GM12878 (cell line): Measurements from ENCODE around the gene CRIM1. TPM values are rescaled to one million over a fixed set of nuclear protein-coding genes. Genes with fewer than 3 reads are reported as not detected.

ENCODE experiments used
- ATAC-seq: fragments of 200-7000 bp; cut with Tn5 transposase; 3 replicates; pipeline ENCODE4 v1.9.1; 2020; ENCODE audit warnings: mild to moderate bottlenecking, moderate library complexity
- BruUV-seq: library from RNA; stranded (reverse); fragments of 400-500 nt; replicated peaks from 2 replicates; lab custom pipeline; 2021; lab: Mats Ljungman, UMichigan
- CTCF ChIA-PET: fragments of 300-600 bp; sonication (Branson Sonifier 250); formaldehyde crosslinking; extraction: SDS; loops from one replicate; lab custom pipeline; 2021; ENCODE audit warnings: inconsistent platforms; lab: Yijun Ruan, JAX
- POLR2A ChIA-PET: fragments of 350-600 bp; formaldehyde crosslinking; extraction: SDS; loops from one replicate; lab custom pipeline; 2021; ENCODE audit warnings: inconsistent platforms; lab: Charles Lee
- RAD21 ChIA-PET: fragments of 300-600 bp; sonication (Branson Sonifier 250); formaldehyde crosslinking; loops from one replicate; lab custom pipeline; 2023; ENCODE audit warnings: antibody characterized with exemption; ENCODE audit not compliant: unreplicated experiment; lab: Charles Lee
- SMC1A ChIA-PET: fragments of 300-600 bp; sonication (Branson Sonifier 250); formaldehyde crosslinking; loops from one replicate; lab custom pipeline; 2023; ENCODE audit not compliant: unreplicated experiment, uncharacterized antibody; lab: Charles Lee
- DNase-seq: peaks from one replicate; pipeline ENCODE4 v3.0.0-alpha.2; 2011; ENCODE audit warnings: low read depth, low spot score
- FAIRE-seq: peaks from 3 replicates; lab custom pipeline; 2011; peaks lifted over from hg19 to GRCh38; lab: Jason Lieb, UNC
- H2AFZ ChIP-seq: 2 replicates; pipeline ENCODE4 v1.6.0; 2011; ENCODE audit warnings: low read depth, low read length, control low read depth; ENCODE audit not compliant: control insufficient read depth
- H3K27ac ChIP-seq: 2 replicates; pipeline ENCODE4 v1.5.1; 2011; ENCODE audit warnings: control low read depth; ENCODE audit not compliant: control insufficient read depth, insufficient read depth
- H3K27me3 ChIP-seq, 2 experiments: replicated peaks in 1 of 2; 2 replicates each; pipeline versions ENCODE4 v1.6.0 to v1.6.1; 2011; ENCODE audit warnings: low read length in 1 of 2; ENCODE audit not compliant: control insufficient read depth in 2 of 2, insufficient read depth in 2 of 2
- H3K36me3 ChIP-seq, 2 experiments: 2 replicates each; pipeline ENCODE4 v1.5.1; 2011; ENCODE audit warnings: low read length in 1 of 2; ENCODE audit not compliant: control insufficient read depth in 2 of 2, insufficient read depth in 2 of 2
- H3K4me1 ChIP-seq: 2 replicates; pipeline ENCODE4 v1.6.1; 2011; ENCODE audit warnings: mild to moderate bottlenecking, low read length, moderate library complexity, mixed read lengths; ENCODE audit not compliant: control insufficient read depth, insufficient read depth
- H3K4me2 ChIP-seq: 2 replicates; pipeline ENCODE4 v1.6.0; 2011; ENCODE audit warnings: control low read depth; ENCODE audit not compliant: control insufficient read depth, insufficient read depth
- H3K4me3 ChIP-seq: fragments of 200-600 bp; sonication (generic); 2 replicates; pipeline ENCODE4 v1.5.1; 2016
- H3K79me2 ChIP-seq: 2 replicates; pipeline ENCODE4 v1.6.0; 2011; ENCODE audit warnings: low read length; ENCODE audit not compliant: control insufficient read depth, insufficient read depth
- H3K9ac ChIP-seq: 2 replicates; pipeline ENCODE4 v1.8.0; 2011; ENCODE audit warnings: low read length, control low read depth, mixed read lengths; ENCODE audit not compliant: control insufficient read depth, insufficient read depth
- H3K9me3 ChIP-seq: replicated peaks from 3 replicates; pipeline ENCODE4 v1.5.1; 2011; ENCODE audit warnings: mild to moderate bottlenecking, low read length; ENCODE audit not compliant: control insufficient read depth, insufficient read depth
- H4K20me1 ChIP-seq: 2 replicates; pipeline ENCODE4 v1.6.0; 2011; ENCODE audit not compliant: control insufficient read depth, insufficient read depth
- NR2C2 ChIP-seq: IDR thresholded peaks from 2 replicates; pipeline ENCODE4 v1.6.1; 2011; ENCODE audit warnings: borderline replicate concordance, low read depth; ENCODE audit not compliant: control insufficient read depth, insufficient read length
- PAX5 ChIP-seq: IDR thresholded peaks from 2 replicates; pipeline ENCODE4 v1.6.1; 2011; ENCODE audit warnings: low read depth, low read length, borderline replicate concordance
- SMAD5 ChIP-seq: IDR thresholded peaks from 2 replicates; pipeline ENCODE4 v1.6.1; 2016; ENCODE audit warnings: antibody characterized with exemption, low read depth
- WGBS: methylation state at CpG from one replicate; pipeline ENCODE4 v1.1.6; 2016; ENCODE audit warnings: low lambda C conversion rate; ENCODE audit not compliant: insufficient replicate concordance, insufficient coverage; ENCODE audit errors: missing lambda C conversion rate; 5-methylcytosine and 5-hydroxymethylcytosine counted together
- in situ Hi-C: fragments of 300-500 bp; cut with MboI; formaldehyde crosslinking; loops from 9 replicates; pipeline ENCODE4 v1.14.3; 2018; ENCODE audit warnings: mixed read lengths
- intact Hi-C: fragments of 100-400 bp; cut with micrococcal nuclease; formaldehyde crosslinking; loops from one replicate; pipeline ENCODE4 v1.14.2; 2022; ENCODE audit not compliant: unreplicated experiment
- polyA plus RNA-seq, 11 experiments: library from polyadenylated mRNA; depleted of rRNA in 4 of 11; unstranded in 6 of 11; stranded (reverse) in 5 of 11; fragments of >200 nt; fragmentation: Nextera tagmentation in 4 of 11; fragmentation: Illumina TruSeq in 1 of 11; extraction: Ambion mirVana in 4 of 11; extraction: Trizol in 1 of 11; gene quantifications; 1 replicate in 1 of 11; 2 replicates in 10 of 11; pipeline versions ENCODE4 v1.2.1 to v1.2.3, GENCODE V29; 2011 to 2016; ENCODE audit warnings: inconsistent platforms in 2 of 11, missing spikeins in 2 of 11, low read depth in 1 of 11
- total RNA-seq, 4 experiments: library from RNA; depleted of rRNA in 3 of 4; stranded (reverse); fragments of >200 nt in 3 of 4; fragmentation: Illumina TruSeq in 1 of 4; extraction: Trizol in 1 of 4; gene quantifications; 2 replicates each; pipeline versions ENCODE4 v1.2.1 to v1.2.3, GENCODE V29; 2013 to 2021
- TF ChIP-seq, protein P1 (sequence below): fragments of 450-650 bp; IDR thresholded peaks from 2 replicates; pipeline ENCODE4 v1.6.1; 2016; ENCODE audit warnings: mild to moderate bottlenecking
- TF ChIP-seq, protein P2 (sequence below): IDR thresholded peaks from 2 replicates; pipeline ENCODE4 v1.6.1; 2011; ENCODE audit warnings: low read depth, mild to moderate bottlenecking, low read length, moderate library complexity, borderline replicate concordance; ENCODE audit errors: extremely low read depth
- TF ChIP-seq, protein P3 (sequence below): fragments of 450-650 bp; IDR thresholded peaks from 2 replicates; pipeline ENCODE4 v1.6.1; 2017; ENCODE audit warnings: mild to moderate bottlenecking, low read depth, inconsistent platforms; ENCODE audit not compliant: poor library complexity, severe bottlenecking

Gene CRIM1
- total and polyA plus RNA-seq, 10 of the 15 experiments (the other 5 are each of a cell fraction or from before 2014, with no cell fraction given) = 0.42 to 7.4 (median 3.1) TPM

DNA sequence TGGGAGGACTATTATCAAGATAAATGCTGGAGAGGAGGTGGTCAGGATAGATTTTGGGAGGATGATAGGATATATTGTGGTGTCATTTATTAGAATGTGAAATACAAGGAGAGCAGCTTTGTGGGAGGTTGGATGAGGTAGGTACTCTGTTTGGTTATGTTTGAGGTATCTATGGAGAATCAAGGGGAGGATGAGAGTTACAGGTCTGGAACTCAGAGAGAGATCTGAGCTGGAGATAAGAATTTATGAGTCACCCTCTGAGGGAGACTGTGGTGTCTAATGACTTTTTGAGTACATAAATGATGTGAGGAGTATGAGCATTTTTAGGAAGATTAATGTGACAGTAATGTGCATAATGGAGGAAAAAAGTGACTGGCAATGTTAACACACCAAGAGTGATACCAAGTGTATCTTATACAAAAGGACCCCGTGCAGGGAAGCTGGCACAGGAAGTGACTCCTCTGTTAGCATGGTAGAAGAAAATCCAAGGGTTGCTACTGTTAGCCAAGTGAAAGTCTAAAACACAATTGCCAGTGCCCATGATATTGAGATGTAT lies 48.2 kb downstream of the CRIM1 start:
- no peaks in the 10 kb centered on the region; the same call in 2 of the 3 replicates for H3K9me3 ChIP-seq
- H3K9ac ChIP-seq = no peak overlapping the region
- TF ChIP-seq, protein P1, sequence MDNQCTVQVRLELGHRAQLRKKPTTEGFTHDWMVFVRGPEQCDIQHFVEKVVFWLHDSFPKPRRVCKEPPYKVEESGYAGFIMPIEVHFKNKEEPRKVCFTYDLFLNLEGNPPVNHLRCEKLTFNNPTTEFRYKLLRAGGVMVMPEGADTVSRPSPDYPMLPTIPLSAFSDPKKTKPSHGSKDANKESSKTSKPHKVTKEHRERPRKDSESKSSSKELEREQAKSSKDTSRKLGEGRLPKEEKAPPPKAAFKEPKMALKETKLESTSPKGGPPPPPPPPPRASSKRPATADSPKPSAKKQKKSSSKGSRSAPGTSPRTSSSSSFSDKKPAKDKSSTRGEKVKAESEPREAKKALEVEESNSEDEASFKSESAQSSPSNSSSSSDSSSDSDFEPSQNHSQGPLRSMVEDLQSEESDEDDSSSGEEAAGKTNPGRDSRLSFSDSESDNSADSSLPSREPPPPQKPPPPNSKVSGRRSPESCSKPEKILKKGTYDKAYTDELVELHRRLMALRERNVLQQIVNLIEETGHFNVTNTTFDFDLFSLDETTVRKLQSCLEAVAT = 0 out of 2 replicates have a peak, but pooled peaks have one; percentile 58
- TF ChIP-seq SMAD5 (no peak), PAX5 (no peak), NR2C2 (no peak)
- TF ChIP-seq, protein P2, sequence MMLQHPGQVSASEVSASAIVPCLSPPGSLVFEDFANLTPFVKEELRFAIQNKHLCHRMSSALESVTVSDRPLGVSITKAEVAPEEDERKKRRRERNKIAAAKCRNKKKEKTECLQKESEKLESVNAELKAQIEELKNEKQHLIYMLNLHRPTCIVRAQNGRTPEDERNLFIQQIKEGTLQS = no peak
- TF ChIP-seq, protein P3, sequence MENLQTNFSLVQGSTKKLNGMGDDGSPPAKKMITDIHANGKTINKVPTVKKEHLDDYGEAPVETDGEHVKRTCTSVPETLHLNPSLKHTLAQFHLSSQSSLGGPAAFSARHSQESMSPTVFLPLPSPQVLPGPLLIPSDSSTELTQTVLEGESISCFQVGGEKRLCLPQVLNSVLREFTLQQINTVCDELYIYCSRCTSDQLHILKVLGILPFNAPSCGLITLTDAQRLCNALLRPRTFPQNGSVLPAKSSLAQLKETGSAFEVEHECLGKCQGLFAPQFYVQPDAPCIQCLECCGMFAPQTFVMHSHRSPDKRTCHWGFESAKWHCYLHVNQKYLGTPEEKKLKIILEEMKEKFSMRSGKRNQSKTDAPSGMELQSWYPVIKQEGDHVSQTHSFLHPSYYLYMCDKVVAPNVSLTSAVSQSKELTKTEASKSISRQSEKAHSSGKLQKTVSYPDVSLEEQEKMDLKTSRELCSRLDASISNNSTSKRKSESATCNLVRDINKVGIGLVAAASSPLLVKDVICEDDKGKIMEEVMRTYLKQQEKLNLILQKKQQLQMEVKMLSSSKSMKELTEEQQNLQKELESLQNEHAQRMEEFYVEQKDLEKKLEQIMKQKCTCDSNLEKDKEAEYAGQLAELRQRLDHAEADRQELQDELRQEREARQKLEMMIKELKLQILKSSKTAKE = no peak
- POLR2A ChIA-PET = interaction anchor here (0.6 kb wide), 1 partner anchor 48 kb away, joined by 3 read pairs; the partner anchor contains the start of gene CRIM1
- peaks cover 9% of the 10 kb centered on the region for H3K4me1 ChIP-seq
- CTCF ChIA-PET = interaction anchor here (0.9 kb wide), 1 partner anchor 51 kb away, joined by 4 read pairs; no protein-coding TSS in a partner anchor
- in situ Hi-C loops = no loop called here
- RAD21 ChIA-PET = interaction anchor here (1.9 kb wide), 1 partner anchor 51 kb away, joined by 5 read pairs; no protein-coding TSS in a partner anchor
- no peak for DNase-seq
- H3K4me3 ChIP-seq = no peak overlapping the region
- no peak for FAIRE-seq
- 0% methylated on average over 1 of the region's 1 CpG for WGBS
- no peak overlapping the region for H3K27ac ChIP-seq
- SMC1A ChIA-PET = interaction anchor here (1.0 kb wide), 1 partner anchor 51 kb away, joined by 3 read pairs; no protein-coding TSS in a partner anchor
- no peak overlapping the region for H3K4me2 ChIP-seq
- BruUV-seq = no TSS peak
- H3K79me2 ChIP-seq = no peaks in the 10 kb centered on the region
- peak; percentile 37 for ATAC-seq
- no peaks in the 10 kb centered on the region for H3K27me3 ChIP-seq
- H3K36me3 ChIP-seq = no peaks in the 10 kb centered on the region
- H2AFZ ChIP-seq = no peak overlapping the region; the same call in 1 of the 2 replicates
- H4K20me1 ChIP-seq = no peaks in the 10 kb centered on the region
- intact Hi-C loops = no loop called here
